HG03354 (cell line): ENCODE results near the gene PROSER2.

Source experiments
- ATAC-seq: cut with Tn5 transposase; IDR thresholded peaks from one replicate; pipeline ENCODE4 v1.9.1; 2021; ENCODE audit warnings: mild to moderate bottlenecking; ENCODE audit not compliant: unreplicated experiment, poor library complexity, severe bottlenecking

Gene PROSER2

DNA sequence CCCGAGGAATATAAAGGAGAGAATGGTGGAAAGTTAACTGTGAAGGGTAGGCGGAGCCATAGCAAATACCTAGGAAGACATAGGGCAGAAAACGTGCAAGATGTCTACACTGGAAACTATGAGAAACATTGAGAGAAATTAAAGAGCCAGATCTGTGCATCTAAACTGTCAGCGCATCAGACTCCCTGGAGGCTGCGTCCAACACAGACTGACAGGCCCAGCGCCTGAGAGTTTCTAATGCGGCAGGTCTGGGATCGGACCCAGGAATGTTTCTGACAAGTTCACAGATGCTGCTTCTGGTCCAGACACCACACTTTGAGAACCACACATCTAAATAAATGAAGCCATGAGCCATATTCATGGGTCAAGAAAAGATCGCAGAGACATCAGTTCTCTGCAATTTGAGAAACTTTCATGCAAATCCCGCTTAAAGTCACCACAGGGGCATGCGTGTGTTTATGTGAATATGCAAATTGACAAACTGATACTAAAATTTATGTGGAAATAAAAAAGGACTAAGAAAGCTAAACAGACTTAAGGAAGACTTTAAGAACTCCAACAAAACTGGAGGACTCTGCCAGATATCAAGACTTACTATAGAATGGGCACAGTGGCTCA lies 38.8 kb downstream of the PROSER2 start:
- ATAC-seq: no peak

DNA sequence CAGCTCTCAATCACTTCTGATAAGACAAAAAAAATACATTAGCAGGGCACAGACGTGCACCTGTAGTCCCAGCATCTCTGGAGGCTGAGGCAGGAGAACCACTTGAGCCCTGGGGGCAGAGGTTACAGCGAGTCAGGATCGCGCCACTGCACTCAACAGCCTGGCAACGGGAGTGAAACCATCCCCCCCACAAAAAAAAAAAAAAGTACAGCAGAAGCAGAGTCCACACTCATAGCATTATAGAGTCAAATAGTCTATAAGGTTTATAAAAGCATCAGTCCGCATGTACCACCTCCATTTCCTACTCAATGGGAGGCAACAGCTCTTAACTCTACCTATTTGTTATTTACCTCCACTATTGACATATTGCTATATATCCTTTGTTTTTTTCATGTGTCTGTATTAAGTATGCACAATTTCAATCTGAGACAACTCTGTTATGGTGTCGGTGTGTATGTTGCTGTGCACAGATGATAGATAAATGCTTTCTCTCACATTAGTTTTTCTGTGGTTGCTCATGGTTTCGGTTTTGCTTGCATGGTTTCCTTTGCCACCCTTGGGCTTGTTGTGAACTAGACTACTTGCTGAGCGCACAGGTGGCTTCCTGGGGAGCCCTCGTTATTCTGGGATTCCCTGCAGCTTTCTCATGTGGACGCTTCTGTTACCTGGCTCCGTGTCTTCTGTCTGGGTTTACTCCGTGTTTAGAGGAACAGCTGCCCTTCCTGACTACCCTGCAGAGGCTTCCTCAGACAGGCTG lies 40.4 kb downstream of the PROSER2 start:
- peak; percentile 99 for ATAC-seq

DNA sequence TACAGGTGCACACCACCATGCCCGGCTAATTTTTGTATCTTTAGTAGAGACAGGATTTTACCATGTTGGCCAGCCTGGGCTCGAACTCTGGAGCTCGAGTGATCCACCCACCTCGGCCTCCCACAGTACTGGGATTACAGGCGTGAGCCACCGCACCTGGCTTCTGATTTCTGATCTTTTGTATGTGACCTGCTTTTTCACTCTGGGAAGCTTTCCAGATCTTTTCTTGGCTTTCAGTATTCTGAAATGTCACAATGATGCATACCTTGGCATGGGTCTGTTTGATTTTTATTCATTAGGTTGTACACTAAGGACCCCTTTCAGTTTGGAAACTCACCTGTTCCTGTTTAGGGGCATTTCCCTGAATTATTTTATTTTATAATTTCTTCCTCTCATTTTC lies 41.6 kb downstream of the PROSER2 start:
- ATAC-seq: no peak

DNA sequence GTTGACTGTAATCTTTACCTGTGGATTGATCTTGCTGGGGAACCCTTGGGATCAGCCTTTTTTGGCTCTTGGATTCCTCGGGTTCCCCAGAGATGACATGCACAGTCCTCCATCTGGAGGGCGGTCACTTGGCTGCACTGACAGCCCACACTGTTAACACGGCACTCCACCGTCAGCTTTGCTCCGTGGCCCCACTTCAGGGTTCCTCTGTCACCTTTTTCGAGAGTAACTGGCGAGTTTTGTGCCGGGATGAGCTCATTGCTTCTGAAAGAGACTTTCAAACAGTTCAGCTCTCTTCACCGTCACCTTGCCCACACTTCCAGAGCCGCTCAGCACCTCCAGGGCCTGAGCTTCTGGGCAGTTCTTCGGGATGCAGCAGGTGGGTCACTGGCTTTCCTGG lies 42.4 kb downstream of the PROSER2 start:
- ATAC-seq: no peak

DNA sequence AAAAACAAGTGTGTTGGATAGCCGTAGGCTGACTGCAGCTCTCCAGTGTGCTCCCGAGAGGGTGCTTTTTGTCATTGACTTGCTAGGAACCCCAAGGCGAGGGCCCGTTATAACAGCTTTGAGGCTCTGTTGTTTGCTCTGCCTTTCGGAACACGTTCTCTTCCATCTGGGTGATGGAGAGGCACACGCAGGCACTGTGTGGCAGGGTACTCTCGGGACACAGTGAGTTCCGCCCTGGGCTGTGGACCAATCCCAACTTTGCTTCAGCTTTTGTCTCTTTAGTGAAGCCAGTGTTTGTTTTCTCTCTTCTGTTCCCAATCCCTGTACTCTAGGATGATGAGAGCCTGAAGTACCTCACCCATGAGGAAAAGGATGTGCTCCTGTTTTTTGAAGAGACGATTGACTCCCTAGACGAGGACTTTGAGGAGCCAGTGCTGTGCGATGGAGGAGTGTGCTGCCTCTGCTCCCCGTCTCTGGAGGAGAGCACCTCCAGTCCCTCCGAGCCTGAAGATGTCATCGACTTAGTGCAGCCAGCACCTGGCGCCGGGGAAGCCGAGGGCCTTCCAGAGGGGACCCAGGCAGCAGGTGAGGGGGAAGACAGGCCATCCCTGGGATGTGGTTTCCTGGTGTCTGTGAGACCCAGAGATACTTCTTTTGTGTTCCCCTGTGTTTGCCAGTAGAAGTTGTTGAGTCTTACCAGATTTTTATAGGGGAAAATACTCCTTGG lies 43.2 kb downstream of the PROSER2 start:
- ATAC-seq: no peak

DNA sequence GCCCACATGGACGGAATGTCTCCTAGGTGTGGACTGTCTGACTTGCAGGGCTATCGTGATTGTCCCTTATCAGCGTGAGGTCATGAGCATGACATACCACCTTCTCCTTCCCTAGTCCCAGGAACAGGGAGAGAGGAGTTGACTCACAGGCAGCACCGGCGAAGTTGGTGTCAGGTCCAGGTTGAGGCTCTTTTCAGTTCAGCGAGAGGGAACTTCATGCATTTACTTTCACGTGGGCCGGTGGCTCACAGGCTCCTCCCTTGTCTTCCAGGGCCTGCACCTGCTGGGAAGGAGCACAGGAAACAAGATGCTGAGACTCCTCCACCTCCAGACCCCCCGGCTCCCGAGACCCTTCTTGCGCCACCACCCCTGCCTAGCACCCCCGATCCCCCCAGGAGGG lies 46.1 kb downstream of the PROSER2 start:
- no peak for ATAC-seq

DNA sequence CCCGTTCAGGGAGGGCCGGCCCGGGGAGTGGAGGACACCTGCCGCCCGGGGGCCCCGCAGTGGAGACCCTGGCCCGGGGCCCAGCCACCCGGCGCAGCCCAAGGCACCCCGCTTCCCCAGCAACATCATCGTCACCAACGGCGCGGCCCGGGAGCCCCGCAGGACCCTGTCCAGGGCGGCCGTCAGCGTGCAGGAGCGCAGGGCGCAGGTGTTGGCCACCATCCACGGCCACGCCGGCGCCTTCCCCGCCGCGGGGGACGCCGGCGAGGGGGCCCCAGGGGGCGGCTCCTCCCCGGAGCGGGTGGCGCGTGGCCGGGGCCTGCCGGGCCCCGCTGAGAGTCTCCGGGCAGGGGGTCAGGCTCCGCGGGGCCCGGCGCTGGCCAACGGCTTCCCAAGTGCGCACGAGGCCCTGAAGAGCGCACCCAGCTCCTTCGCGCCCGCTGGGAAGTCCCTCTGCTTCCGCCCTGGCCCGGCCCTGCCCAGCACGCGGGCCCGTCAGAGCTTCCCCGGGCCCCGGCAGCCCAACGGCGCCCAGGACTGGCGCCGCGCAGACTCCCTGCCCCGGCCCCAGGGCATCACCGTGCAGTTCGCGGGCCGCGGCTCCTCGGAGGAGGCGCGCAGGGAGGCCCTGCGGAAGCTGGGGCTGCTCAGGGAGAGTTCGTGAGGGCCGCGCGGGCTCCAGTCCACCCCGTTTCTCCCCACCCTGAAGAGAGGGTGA lies 46.7 kb downstream of the PROSER2 start:
- no peak for ATAC-seq

DNA sequence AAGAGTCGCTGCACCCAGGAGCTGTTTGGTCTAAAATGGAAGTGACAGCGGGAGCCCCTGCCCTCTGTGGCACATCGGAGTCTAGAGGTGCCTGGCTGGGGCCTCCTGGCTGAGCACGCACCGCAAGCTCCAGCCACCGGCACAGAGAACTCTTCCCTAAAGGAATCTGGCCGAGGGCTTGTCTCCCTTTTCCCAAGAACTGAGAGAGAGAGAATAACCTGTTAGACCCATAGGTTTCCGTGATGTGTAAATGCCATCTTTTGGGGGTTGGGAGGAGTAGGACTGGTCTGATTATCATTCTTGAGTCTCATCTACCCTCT lies 47.3 kb downstream of the PROSER2 start:
- no peak for ATAC-seq

DNA sequence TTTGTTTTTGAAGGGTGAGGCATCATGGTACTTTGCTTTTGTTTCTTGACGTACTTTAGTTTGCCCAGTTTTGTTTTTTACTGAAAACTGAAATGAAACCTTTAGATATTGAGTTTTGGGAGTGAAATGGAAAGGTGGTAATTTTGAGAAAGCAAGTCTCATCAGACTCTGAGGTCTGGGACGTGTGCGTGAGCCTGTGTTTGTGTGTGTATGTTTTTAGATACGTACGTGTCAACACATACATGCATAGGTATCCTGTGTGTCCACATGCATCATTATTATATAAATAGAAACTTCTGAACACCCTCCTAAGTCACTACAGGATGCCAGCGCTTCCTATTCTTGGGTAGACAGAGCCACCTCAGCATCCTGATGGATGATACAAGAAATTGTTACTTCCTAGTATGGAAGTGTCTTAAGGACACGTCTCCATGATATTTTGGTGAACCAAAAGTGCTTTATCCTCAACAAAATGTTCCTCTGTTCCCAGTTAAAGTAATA lies 47.8 kb downstream of the PROSER2 start:
- no peak for ATAC-seq

DNA sequence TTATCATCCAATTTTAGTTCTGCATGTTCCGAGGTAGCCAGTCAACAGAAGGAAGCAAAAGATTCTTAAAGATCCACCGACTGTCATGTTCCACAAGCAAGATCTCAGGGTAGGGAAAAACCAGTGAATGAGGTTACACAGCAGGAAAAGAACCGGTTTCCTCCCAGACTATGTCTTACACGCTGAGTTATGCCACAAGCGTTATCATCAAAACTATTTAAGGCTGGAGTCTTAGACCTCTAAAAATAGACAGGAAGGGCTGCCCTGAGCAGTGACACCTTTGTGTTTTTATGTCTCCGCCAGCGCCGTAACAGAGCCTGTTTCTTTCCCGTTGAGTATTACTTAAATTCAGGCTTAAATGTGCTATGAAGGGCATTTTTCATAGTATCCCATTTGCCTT lies 48.3 kb downstream of the PROSER2 start:
- no peak for ATAC-seq

DNA sequence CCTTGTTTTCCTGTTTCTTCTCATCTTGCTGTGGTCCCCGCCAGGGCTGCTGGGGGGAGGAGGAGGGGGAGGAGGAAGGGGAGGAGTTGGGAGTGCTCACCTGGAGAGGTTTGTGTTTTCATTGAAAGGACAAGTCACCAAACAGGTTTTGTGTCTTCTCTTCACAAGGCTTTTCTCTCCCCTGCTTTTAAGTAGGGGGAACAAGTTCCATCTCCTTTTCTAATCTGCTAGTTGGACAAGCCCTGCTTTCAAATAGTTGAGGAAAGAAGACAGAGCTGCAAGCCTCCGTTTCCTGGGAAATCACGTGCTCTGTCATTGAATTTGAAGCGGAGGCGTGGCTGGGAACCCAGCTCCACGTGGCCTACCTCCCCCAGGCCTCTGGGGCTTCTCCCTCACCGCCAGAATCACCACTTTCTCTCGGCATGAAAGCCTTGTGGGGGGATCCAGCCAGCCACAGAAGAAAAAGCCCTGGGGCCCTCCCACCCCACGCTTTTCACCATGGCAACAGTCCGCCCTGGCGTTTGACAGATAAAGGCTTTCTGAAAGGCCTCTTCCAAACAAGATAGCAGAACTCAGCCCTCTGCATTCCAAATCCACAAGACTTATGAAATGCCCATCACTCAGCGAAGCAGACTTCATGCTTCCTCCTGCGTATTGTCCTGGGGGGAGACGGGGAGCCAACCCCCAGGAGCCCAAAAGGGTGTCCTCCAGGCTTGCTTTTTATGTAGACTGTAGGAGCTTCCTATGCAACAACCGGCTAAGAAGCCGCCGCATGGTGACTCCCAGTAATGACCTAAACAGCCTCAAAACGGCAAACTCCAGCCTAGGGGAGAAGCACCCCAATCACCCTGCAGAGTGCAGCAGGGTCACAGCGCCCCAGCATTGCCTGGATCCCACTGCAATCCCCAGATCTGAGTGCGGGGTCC lies 51.7 kb downstream of the PROSER2 start:
- no peak for ATAC-seq

DNA sequence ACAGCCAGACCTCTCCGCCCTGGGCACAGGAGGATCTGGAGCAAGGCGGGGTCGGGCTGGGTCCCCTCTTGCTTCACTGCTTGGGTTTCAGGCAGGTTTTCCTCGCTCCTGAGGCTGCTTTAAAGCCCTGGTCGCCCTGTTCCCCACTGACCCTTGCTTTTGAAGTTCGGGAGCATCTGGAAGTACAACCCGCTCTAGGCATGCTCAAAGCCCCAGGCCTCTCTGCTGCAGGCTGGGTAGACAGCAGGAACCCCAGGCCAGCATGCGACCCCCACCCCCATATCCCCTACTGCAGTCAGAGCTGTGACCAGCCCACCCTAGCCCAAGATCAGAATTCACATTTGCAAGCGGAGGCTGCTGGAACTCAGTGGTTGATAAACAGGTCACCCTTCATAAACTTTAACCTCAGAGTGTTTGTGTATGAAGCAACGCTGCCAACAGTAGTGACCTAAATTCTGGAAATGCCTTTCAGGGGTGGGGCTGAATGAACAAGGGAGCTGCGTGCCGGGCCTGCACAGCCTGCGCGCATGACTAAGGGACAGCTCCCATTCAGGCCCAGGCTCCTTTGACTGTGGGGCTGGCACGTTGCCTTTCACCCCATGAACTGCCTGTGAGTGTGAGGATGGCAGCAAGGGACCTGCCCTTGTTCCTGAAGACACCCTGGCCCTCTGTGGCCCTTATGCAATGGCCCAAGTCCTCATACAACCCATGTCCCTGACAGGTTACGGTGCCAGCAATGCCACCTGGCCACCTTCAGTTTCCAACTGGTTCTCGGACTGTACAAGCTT lies 52.5 kb downstream of the PROSER2 start:
- no peak for ATAC-seq

DNA sequence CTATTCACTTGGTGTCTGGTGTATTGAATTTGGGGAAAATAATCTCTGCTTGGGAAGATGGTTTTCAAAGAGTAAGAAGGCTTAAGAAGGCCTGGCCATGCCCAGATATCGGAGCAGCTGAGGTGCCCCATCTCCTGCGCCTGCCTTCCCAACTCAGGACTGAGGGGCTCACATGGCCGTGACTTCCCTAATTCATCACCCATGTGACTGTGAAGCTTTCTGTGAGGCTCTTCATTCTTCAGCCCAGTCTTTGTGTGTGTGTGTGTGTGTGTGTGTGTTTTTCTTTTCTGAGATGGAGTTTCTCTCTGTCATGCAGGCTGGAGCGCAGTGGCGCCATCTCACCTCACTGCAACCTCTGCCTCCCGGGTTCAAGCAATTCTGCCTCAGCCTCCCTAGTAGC lies 53.2 kb downstream of the PROSER2 start:
- ATAC-seq: no peak

DNA sequence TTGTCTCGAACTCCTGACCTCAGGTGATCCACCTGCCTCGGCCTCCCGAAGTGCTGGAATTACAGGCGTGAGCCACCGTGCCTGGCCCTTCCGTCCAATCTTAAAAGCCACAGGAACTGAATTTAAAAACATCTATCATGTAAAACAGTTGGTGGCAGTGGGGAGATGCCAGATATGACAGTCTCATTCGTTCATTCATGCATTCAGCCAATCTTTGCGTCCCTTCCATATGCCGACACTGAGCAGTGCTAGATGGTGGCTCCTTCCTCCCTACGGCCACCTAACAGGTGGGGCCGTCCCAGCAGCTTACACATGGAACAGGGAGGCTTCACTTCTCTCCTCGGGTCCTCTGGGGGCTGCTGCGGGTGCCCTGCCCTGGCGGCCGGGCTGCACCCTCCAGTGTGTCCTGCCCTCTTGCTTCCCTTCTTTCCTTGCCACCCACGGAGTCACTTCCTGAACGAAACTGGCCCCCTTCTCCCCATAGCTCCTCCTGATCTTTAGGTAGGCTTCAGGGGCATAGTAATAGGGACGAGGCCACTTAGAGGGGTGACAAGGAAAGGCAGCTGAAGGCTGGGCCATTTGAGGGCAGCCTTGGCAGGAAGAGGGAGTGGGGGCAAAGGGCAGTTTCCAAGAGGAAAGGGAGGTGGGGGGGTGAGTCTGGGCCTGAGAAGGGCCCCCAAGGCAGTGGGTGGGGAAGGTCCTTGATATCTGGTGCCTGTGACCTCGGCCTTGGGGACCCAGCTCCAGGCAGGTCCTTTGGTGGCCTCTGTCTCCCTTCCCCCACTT lies 53.8 kb downstream of the PROSER2 start:
- ATAC-seq: no peak

DNA sequence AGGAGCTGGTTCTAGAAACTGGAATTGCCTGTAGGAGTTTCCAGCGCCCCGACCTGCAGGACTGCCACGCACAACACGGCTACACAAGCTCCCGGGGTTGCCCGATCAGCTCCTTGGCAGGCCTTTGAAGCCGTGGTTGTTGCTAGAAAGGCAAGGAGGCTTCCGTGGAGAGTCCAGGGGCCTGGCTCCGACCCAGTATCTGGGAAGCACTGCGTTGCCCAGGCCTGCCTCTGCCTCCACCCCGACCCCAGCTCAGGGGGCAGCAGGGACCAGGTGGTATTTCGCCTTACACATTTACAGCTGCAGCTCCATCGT lies 54.4 kb downstream of the PROSER2 start:
- ATAC-seq: no peak

DNA sequence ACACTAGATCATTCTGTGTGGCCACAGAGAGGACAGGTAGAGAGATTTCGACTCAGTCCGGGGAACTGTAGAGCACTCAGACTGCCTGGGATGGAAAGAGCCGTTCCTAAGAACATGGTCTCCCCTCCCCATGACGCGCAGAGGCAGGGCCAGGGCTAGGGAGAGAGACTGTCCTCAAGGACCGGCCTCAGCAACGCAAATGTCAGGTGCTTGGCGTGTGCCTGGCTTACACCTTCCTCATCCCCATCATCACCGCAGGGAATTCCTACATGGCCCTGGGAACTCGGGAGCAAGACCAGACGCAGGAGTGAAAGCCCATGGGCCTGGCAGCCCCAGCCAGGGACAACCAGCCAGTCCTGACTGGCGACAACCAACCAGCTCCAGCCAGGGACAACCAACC lies 55.6 kb downstream of the PROSER2 start:
- no peak for ATAC-seq

DNA sequence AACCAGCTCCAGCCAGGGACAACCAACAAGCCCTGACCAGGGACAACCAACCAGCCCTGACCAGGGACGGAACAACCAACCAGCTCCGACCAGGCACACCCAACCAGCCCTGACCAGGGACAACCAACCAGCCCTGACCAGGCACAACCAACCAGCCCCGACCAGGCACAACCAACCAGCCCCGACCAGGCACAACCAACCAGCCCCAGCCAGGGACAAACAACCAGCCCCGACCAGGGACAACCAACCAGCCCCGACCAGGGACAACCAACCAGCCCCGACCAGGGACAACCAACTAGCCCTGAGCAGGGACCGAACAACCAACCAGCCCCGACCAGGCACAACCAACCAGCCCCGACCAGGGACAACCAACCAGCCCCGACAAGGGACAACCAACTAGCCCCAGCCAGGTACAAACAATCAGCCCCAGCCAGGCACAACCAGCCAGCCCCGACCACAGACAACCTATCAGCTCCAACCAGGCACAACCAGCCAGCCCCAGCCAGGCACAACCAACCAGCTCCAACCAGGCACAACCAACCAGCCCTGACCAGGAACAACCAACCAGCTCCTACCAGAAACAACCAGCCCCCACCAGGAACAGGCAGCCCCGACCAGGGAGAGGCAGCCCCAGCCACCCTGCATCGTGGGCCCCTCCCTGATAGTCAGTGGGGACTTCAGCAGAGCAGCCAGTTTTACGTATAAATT lies 56.4 kb downstream of the PROSER2 start:
- no peak for ATAC-seq
